Activated B cell treated with CpG ODN at 0.5 μM for 24 hours (primary cell): ENCODE measurements around the gene PTPN6. TPM values are rescaled to one million over a fixed set of nuclear protein-coding genes. Genes with fewer than 3 reads are reported as not detected.

Source experiments
- ATAC-seq: fragments of 200-7000 bp; cut with Tn5 transposase; one replicate; pipeline ENCODE4 v1.10.0; 2021; ENCODE audit warnings: low read depth, mild to moderate bottlenecking, moderate library complexity
- CTCF ChIA-PET: fragments of 350-600 bp; sonication (Branson Sonifier 250); formaldehyde crosslinking; loops from one replicate; lab custom pipeline; 2021; ENCODE audit warnings: antibody characterized with exemption; lab: Charles Lee
- POLR2A ChIA-PET: fragments of 350-600 bp; sonication (Branson Sonifier 250); formaldehyde crosslinking; loops from one replicate; lab custom pipeline; 2021; ENCODE audit warnings: antibody characterized with exemption; lab: Charles Lee
- DNase-seq: peaks from one replicate; pipeline ENCODE4 v3.0.0; 2022
- H3K27ac Mint-ChIP-seq: one replicate; pipeline ENCODE4 v1.8.0; 2020; ENCODE audit warnings: mixed read lengths
- H3K27me3 Mint-ChIP-seq: one replicate; pipeline ENCODE4 v1.8.0; 2021; ENCODE audit warnings: mixed read lengths
- H3K36me3 Mint-ChIP-seq: one replicate; pipeline ENCODE4 v1.8.0; 2021; ENCODE audit warnings: low read depth, mixed read lengths
- H3K4me1 Mint-ChIP-seq: one replicate; pipeline ENCODE4 v1.8.0; 2021; ENCODE audit warnings: mixed read lengths
- H3K4me3 Mint-ChIP-seq: one replicate; pipeline ENCODE4 v1.8.0; 2020; ENCODE audit warnings: mild to moderate bottlenecking, mixed read lengths
- H3K9me3 Mint-ChIP-seq: one replicate; pipeline ENCODE4 v1.8.0; 2020; ENCODE audit warnings: mixed read lengths
- CTCF ChIP-seq: fragments of 200-600 bp; IDR thresholded peaks from one replicate; pipeline ENCODE4 v1.8.0; 2022; ENCODE audit warnings: antibody characterized with exemption, mild to moderate bottlenecking
- intact Hi-C: fragments of 100-400 bp; cut with micrococcal nuclease; formaldehyde crosslinking; loops from one replicate; pipeline ENCODE4 v1.15.1; 2024
- total RNA-seq: library from RNA; stranded (reverse); gene quantifications from 2 replicates; pipeline ENCODE4 v1.2.3, GENCODE V29; 2022

The PTPN6 gene
- total RNA-seq, 1 donor from 2014 or later, result 393 TPM

DNA sequence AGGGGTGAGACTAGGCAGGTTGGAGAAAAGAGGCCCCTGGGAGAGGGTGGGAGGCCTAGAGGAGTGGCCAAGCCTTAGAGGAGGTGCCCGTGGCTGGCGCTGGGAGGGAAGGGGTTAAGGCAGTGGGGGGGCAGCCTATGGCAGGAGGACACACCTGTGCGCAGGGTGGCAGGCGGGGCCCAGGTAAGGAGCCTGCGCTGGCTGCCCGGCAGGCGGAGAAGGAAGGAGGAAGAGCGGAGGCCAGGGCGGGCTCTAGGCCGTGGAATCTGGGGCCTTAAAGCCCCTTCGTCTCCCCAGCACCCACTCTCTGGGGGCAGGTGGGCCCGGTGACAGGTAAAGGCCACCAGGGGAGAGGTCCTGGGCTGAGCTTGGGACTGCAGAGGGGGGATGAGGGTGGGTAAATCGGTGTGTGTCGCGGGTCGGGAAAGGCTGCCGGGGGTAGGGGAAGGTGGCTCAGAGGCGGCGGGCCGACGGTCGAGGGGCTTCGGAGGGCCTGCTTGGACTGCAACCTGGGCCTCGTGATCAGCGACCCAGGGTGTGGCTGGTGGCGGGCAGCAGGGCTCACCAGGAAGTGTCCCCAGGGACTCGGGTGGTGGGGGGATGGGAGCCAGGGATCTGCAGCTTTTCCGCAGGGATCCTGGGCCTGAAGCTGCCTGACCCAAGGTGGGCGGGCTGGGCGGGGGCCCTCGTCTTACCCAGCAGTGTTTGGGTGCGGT is 12.0 kb downstream of the PTPN6 start:
- no peak for ATAC-seq
- Mint-ChIP-seq H3K27me3 (no peaks in the 10 kb centered on the region), H3K4me3 (peak overlapping the region; percentile 19), H3K9me3 (no peaks in the 10 kb centered on the region), H3K36me3 (peaks cover 60% of the 10 kb centered on the region), H3K27ac (peak overlapping the region; percentile 98), H3K4me1 (peaks cover 71% of the 10 kb centered on the region)
- no peak for DNase-seq
- TF ChIP-seq CTCF, result no peak
- ChIA-PET CTCF (interaction anchor here (1.8 to 13.0 kb wide), 6 partner anchors 8 to 94 kb away, joined by 11 to 571 read pairs (median 18); partner anchors contain the start of genes C12orf57, PTPN6, RNU7-1 and SPSB2), POLR2A (interaction anchor here (0.6 to 17.0 kb wide), 5 partner anchors 7 to 355 kb away, joined by 3 to 1516 read pairs (median 9); partner anchors contain the start of genes C12orf57, LPCAT3, PTPN6 and RNU7-1)
- intact Hi-C loops, result no loop called here

- Mint-ChIP-seq H3K4me3 (no peak overlapping the region), H3K27me3 (no peaks in the 10 kb centered on the region), H3K4me1 (peaks cover 70% of the 10 kb centered on the region), H3K27ac (peak overlapping the region; percentile 86), H3K36me3 (peaks cover 61% of the 10 kb centered on the region), H3K9me3 (no peaks in the 10 kb centered on the region)
- DNase-seq (no peak), ATAC-seq (no peak)
- intact Hi-C loops, result no loop called here
- ChIA-PET POLR2A (interaction anchor here (0.8 to 17.0 kb wide), 7 partner anchors 8 to 112 kb away, joined by 3 to 1516 read pairs (median 6); partner anchors contain the start of genes C12orf57, LPCAT3, PTPN6 and RNU7-1), CTCF (interaction anchor here (1.0 to 13.0 kb wide), 8 partner anchors 9 to 149 kb away, joined by 4 to 571 read pairs (median 14); partner anchors contain the start of genes C12orf57, PTPN6 and RNU7-1)
- TF ChIP-seq CTCF, result no peak
Measured at GRCh38 chr12:6963791-6964413, 12.7 kb downstream of the PTPN6 start.

GRCh38 chr12:6964605-6965025 is 13.5 kb downstream of the PTPN6 start:
- POLR2A ChIA-PET, result interaction anchor here (0.8 to 17.0 kb wide), 10 partner anchors 9 to 112 kb away, joined by 3 to 1516 read pairs (median 4); partner anchors contain the start of genes C12orf57, LPCAT3, PTPN6 and RNU7-1
- no peak for TF ChIP-seq CTCF
- Mint-ChIP-seq H3K27ac (peak overlapping the region; percentile 86), H3K27me3 (no peaks in the 10 kb centered on the region), H3K4me3 (no peak overlapping the region), H3K36me3 (peaks cover 60% of the 10 kb centered on the region), H3K9me3 (no peaks in the 10 kb centered on the region), H3K4me1 (peaks cover 70% of the 10 kb centered on the region)
- ATAC-seq (no peak), DNase-seq (no peak)
- intact Hi-C loops, result loop anchor here (1.0 kb wide), 4 partner anchors 20 to 128 kb away; partner anchors contain the start of genes C12orf57 and C1R
- CTCF ChIA-PET, result interaction anchor here (0.7 to 13.0 kb wide), 12 partner anchors 9 to 192 kb away, joined by 3 to 571 read pairs (median 6); partner anchors contain the start of genes C12orf57, LPCAT3, PTPN6 and RNU7-1

DNA sequence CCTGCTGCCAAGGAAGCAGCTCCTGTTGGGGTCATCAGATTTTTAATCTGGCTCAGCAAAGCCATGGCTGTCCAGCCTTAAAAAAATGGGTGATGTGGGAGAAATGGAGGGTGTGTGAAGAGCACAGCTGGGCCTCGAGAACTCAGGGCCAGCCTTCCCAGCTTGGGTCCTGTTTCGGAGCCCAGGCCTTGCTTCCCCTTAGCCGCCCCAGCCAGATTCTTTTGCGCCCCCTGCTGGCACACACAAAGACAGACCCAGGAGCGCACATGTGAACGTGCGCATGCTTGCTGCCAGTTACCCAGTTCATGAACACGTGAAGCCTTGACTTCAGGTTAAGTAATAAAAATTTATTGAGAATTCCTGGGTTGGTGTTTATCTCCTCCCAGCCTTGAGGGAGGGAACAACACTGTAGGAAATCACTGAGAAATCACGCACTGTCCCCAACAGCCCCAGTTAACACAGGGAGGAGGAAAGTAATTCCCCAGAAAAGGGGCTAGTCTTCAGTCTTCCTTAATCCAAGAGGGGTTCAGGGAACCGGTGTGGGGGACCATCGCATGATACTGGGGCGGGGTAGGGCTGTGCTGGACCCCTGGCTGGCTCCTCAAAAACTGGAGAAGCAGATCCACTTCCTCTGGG is 14.0 kb downstream of the PTPN6 start:
- peak overlapping the region; percentile 11 for H3K4me3 Mint-ChIP-seq
- H3K9me3 Mint-ChIP-seq, result no peaks in the 10 kb centered on the region
- intact Hi-C loops, result loop anchor here (1.0 kb wide), 4 partner anchors 21 to 127 kb away; partner anchors contain the start of genes C12orf57 and C1R
- peak overlapping the region; percentile 86 for H3K27ac Mint-ChIP-seq
- peak; percentile 76 for DNase-seq
- peak; percentile 64 for ATAC-seq
- TF ChIP-seq CTCF, result no peak
- peaks cover 69% of the 10 kb centered on the region for H3K4me1 Mint-ChIP-seq
- H3K27me3 Mint-ChIP-seq, result no peaks in the 10 kb centered on the region
- ChIA-PET POLR2A (interaction anchor here (0.5 to 17.0 kb wide), 11 partner anchors 9 to 317 kb away, joined by 3 to 1516 read pairs (median 3); partner anchors contain the start of genes C12orf57, LPCAT3, PTPN6 and RNU7-1), CTCF (interaction anchor here (0.7 to 13.0 kb wide), 13 partner anchors 10 to 191 kb away, joined by 3 to 571 read pairs (median 6); partner anchors contain the start of genes C12orf57, LPCAT3, PTPN6 and RNU7-1)
- H3K36me3 Mint-ChIP-seq, result peaks cover 58% of the 10 kb centered on the region
